Gastrocnemius medialis (tissue), 4 donors: Measurements from ENCODE around the gene TMEM238.

ENCODE experiments used
- POLR2A ChIP-seq, 2 donors: fragments of 450-650 bp; IDR thresholded peaks; one replicate each; pipeline ENCODE4 v1.6.1; 2017; ENCODE audit warnings: antibody characterized with exemption in 2 of 2, mild to moderate bottlenecking in 2 of 2, moderate library complexity in 2 of 2
- TF ChIP-seq, protein P1 (sequence below), 5 experiments: fragments of 450-650 bp in 3 of 5; fragments of 200-600 bp in 2 of 5; sonication (generic) in 2 of 5; IDR thresholded peaks in 4 of 5; conservative IDR thresholded peaks in 1 of 5; 1 replicate in 4 of 5; 2 replicates in 1 of 5; pipeline ENCODE4 v1.5.1; 2016 to 2019; ENCODE audit warnings: antibody characterized with exemption in 5 of 5, mild to moderate bottlenecking in 3 of 5, moderate library complexity in 3 of 5

DNA sequence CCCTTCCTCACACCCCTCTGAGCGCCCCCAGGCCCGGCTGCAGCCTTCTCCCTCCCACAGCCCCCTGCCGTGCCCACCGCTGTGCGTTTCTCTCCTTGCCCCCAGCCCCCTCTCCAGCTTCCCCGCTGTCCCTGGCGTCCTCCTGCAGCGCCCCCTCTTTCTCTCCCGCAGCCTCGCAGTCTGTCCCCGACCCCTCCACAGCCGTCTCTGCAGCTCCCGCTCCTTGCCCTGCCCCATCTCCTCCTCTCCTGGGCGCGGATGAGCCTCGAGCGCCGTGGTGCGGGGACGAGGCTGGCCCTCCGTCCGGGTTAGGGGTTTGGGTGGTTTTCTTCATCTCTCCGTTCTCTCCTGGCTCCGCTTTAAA, 43.3 kb downstream of the TMEM238 start:
- TF ChIP-seq POLR2A (IDR thresholded peaks at IDR 0.05): no peak
- TF ChIP-seq, protein P1, sequence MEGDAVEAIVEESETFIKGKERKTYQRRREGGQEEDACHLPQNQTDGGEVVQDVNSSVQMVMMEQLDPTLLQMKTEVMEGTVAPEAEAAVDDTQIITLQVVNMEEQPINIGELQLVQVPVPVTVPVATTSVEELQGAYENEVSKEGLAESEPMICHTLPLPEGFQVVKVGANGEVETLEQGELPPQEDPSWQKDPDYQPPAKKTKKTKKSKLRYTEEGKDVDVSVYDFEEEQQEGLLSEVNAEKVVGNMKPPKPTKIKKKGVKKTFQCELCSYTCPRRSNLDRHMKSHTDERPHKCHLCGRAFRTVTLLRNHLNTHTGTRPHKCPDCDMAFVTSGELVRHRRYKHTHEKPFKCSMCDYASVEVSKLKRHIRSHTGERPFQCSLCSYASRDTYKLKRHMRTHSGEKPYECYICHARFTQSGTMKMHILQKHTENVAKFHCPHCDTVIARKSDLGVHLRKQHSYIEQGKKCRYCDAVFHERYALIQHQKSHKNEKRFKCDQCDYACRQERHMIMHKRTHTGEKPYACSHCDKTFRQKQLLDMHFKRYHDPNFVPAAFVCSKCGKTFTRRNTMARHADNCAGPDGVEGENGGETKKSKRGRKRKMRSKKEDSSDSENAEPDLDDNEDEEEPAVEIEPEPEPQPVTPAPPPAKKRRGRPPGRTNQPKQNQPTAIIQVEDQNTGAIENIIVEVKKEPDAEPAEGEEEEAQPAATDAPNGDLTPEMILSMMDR (IDR thresholded peaks at IDR 0.05 in 4 of 5, conservative IDR thresholded peaks at IDR 0.05 in 1 of 5): no peak
